Measurements from ENCODE around the gene HYAL3. TPM values are rescaled to one million over a fixed set of nuclear protein-coding genes. Genes with fewer than 3 reads are reported as not detected.

The HYAL3 gene
- total RNA-seq, 1 experiment from 2014 or later: 10.3 TPM

GRCh38 chr3:50276762-50277101 is 22.5 kb downstream of the HYAL3 start:
- Histone ChIP-seq H3K4me3 (replicated peaks in 1 of 2; ENCODE audit: low read depth in 1 of 2, low read length in 2 of 2) (no peak overlapping the region), H3K79me2 (ENCODE audit: insufficient read depth, low read length) (no peaks in the 10 kb centered on the region), H3K9me2 (ENCODE audit: insufficient read depth) (no peaks in the 10 kb centered on the region), H3K27ac (ENCODE audit: low read depth, low read length) (no peak overlapping the region), H3K4me2 (ENCODE audit: low read length) (no peak overlapping the region), H3K4me1 (ENCODE audit: control insufficient read depth in 1 of 2, insufficient read depth in 2 of 2, low read length in 2 of 2) (peaks cover 16 to 26% of the 10 kb centered on the region in 2 experiments; a peak in 3 of 4 replicates), H3K36me3 (ENCODE audit: control insufficient read depth in 1 of 2, insufficient read depth in 2 of 2, low read length in 2 of 2) (no peaks in the 10 kb centered on the region), H4K20me1 (ENCODE audit: insufficient read depth) (no peaks in the 10 kb centered on the region), H3K9ac (ENCODE audit: low read length) (no peak overlapping the region), H2AFZ (ENCODE audit: low read depth, low read length, poor library complexity, severe bottlenecking) (no peak overlapping the region), H3K9me3 (ENCODE audit: control insufficient read depth in 1 of 2, insufficient read depth in 1 of 2, low read depth in 1 of 2, low read length in 2 of 2) (no peaks in the 10 kb centered on the region), H3K27me3 (ENCODE audit: insufficient read depth, low read length) (no peaks in the 10 kb centered on the region)
- ChIA-PET CTCF (interaction anchor here (1.7 kb wide), 1 partner anchor 47 kb away, joined by 3 read pairs; no protein-coding TSS in a partner anchor), RAD21 (ENCODE audit: low non-redundant PET in 1 of 2, low total read pairs in 2 of 2, uncharacterized antibody in 2 of 2, unreplicated experiment in 2 of 2) (no interaction called here), POLR2A (no interaction called here)
- intact Hi-C loops (cut with micrococcal nuclease): no loop called here
- no peak for TF ChIP-seq JUND (IDR thresholded peaks at IDR 0.05)
- no peak for TF ChIP-seq TCF7L2 (IDR thresholded peaks at IDR 0.05; ENCODE audit: borderline replicate concordance, extremely low read depth, insufficient read depth, insufficient read length)
- no TSS peak for BruUV-seq (replicated peaks)
- DNase-seq (ENCODE audit: low read depth, low spot score) (no peak), ATAC-seq (no peak)

- H3K79me2 ChIP-seq (ENCODE audit: insufficient read depth, low read length): no peaks in the 10 kb centered on the region
- POLR2A ChIA-PET: no interaction called here
- H3K9me3 ChIP-seq (ENCODE audit: control insufficient read depth in 1 of 2, insufficient read depth in 1 of 2, low read depth in 1 of 2, low read length in 2 of 2): no peaks in the 10 kb centered on the region
- H3K9ac ChIP-seq (ENCODE audit: low read length): no peak overlapping the region
- peaks cover 22 to 32% of the 10 kb centered on the region in 2 experiments; a peak in 3 of 4 replicates for H3K4me1 ChIP-seq (ENCODE audit: control insufficient read depth in 1 of 2, insufficient read depth in 2 of 2, low read length in 2 of 2)
- intact Hi-C loops (cut with micrococcal nuclease): no loop called here
- DNase-seq (ENCODE audit: low read depth, low spot score): no peak
- H2AFZ ChIP-seq (ENCODE audit: low read depth, low read length, poor library complexity, severe bottlenecking): no peak overlapping the region
- no peak overlapping the region for H3K27ac ChIP-seq (ENCODE audit: low read depth, low read length)
- CTCF ChIA-PET: interaction anchor here (1.7 to 2.4 kb wide), 2 partner anchors 16 to 47 kb away, joined by 3 to 9 read pairs; no protein-coding TSS in a partner anchor
- H3K36me3 ChIP-seq (ENCODE audit: control insufficient read depth in 1 of 2, insufficient read depth in 2 of 2, low read length in 2 of 2): no peaks in the 10 kb centered on the region
- ATAC-seq: no peak
- no peaks in the 10 kb centered on the region for H3K27me3 ChIP-seq (ENCODE audit: insufficient read depth, low read length)
- H3K9me2 ChIP-seq (ENCODE audit: insufficient read depth): no peaks in the 10 kb centered on the region
- no peaks in the 10 kb centered on the region for H4K20me1 ChIP-seq (ENCODE audit: insufficient read depth)
- H3K4me3 ChIP-seq (replicated peaks in 1 of 2; ENCODE audit: low read depth in 1 of 2, low read length in 2 of 2): no peak overlapping the region
- RAD21 ChIA-PET (ENCODE audit: low non-redundant PET in 1 of 2, low total read pairs in 2 of 2, uncharacterized antibody in 2 of 2, unreplicated experiment in 2 of 2): no interaction called here
- BruUV-seq (replicated peaks): no TSS peak
- no peak overlapping the region for H3K4me2 ChIP-seq (ENCODE audit: low read length)
- TF ChIP-seq RAD21 (IDR thresholded peaks at IDR 0.05; ENCODE audit: low read depth) (no peak), REST (IDR thresholded peaks at IDR 0.05; ENCODE audit: low read depth) (no peak), EZH2 (IDR thresholded peaks at IDR 0.05) (no peak), CBX3 (IDR thresholded peaks at IDR 0.05; ENCODE audit: low read depth) (no peak), ZBTB33 (IDR thresholded peaks at IDR 0.05; ENCODE audit: extremely low read depth, insufficient replicate concordance, low read length) (no peak), ELF1 (IDR thresholded peaks at IDR 0.05; ENCODE audit: borderline replicate concordance, low read depth) (no peak), EGR1 (IDR thresholded peaks at IDR 0.05; ENCODE audit: low read depth) (no peak), ATF3 (IDR thresholded peaks at IDR 0.05) (no peak), EZH2phosphoT487 (IDR thresholded peaks at IDR 0.05; ENCODE audit: borderline replicate concordance) (no peak), SRF (IDR thresholded peaks at IDR 0.05; ENCODE audit: low read depth) (no peak)
Measured at GRCh38 chr3:50275996-50276761, 23.0 kb downstream of the HYAL3 start.

All from HCT116 (cell line).